Fibroblast of lung (primary cell): ENCODE measurements around the gene RNASE2.
"Not testable (repeated sequence)": the region's sequence is repeated elsewhere in the genome, so short reads cannot be mapped to it uniquely, and the experiment has no call there.

ENCODE experiments used
- CTCF ChIP-seq, 2 donors: IDR thresholded peaks in 1 of 2; conservative IDR thresholded peaks in 1 of 2; 1 replicate in 1 of 2; 2 replicates in 1 of 2; pipeline ENCODE4 v1.5.1; 2011 to 2012; ENCODE audit warnings: low read length in 2 of 2, control low read depth in 1 of 2, inconsistent platforms in 1 of 2, low read depth in 1 of 2, mild to moderate bottlenecking in 1 of 2
- EZH2 ChIP-seq: IDR thresholded peaks from 2 replicates; pipeline ENCODE4 v1.5.1; 2012; ENCODE audit warnings: low read length, control low read depth, mild to moderate bottlenecking; ENCODE audit errors: missing control alignments

- TF ChIP-seq CTCF (conservative IDR thresholded peaks at IDR 0.05 in 1 of 2, IDR thresholded peaks at IDR 0.05 in 1 of 2; ENCODE audit: low read depth in 1 of 2, low read length in 2 of 2); EZH2: not testable (repeated sequence)
Observed at GRCh38 chr14:20910822-20911221, 44.5 kb upstream of the RNASE2 start.
